ENCODE data around the gene SLC6A17. TPM values are rescaled to one million over a fixed set of nuclear protein-coding genes. Genes with fewer than 3 reads are reported as not detected.

SLC6A17 gene
- total and polyA plus RNA-seq, 12 donors, result 0.04 to 6.9 (median 1.4) TPM; not detected in 1

- H3K27ac ChIP-seq, result no peak overlapping the region
- no peak for DNase-seq
- 19 to 28% (median 23%) methylated on average over 9 to 12 of the region's 12 CpGs for WGBS, 4 donors
Observed at GRCh38 chr1:110120960-110121561, 29.2 kb upstream of the SLC6A17 start.

GRCh38 chr1:110123224-110123623, 27.1 kb upstream of the SLC6A17 start:
- TF ChIP-seq CTCF (IDR thresholded peaks at IDR 0.05) (no peak), POLR2A (IDR thresholded peaks at IDR 0.05) (no peak)
- no peaks in the 10 kb centered on the region for H3K4me1 ChIP-seq (replicated peaks in 1 of 2)
- 70 to 79% (median 77%) methylated on average over 2 to 3 of the region's 3 CpGs for WGBS, 4 donors

More at GRCh38 chr1:110120960-110121561, 29.2 kb upstream of the SLC6A17 start:
- Histone ChIP-seq H3K4me3 (no peak overlapping the region), H3K36me3 (replicated peaks in 1 of 2) (no peaks in the 10 kb centered on the region), H3K4me1 (replicated peaks in 1 of 2) (no peaks in the 10 kb centered on the region), H3K27me3 (no peaks in the 10 kb centered on the region), H3K9me3 (replicated peaks in 1 of 3) (no peaks in the 10 kb centered on the region)
- TF ChIP-seq POLR2A (IDR thresholded peaks at IDR 0.05) (no peak), CTCF (IDR thresholded peaks at IDR 0.05) (no peak)
- intact Hi-C loops (cut with DNase I), result no loop called here

GRCh38 chr1:110125810-110126209, 24.5 kb upstream of the SLC6A17 start:
- 91 to 98% (median 95%) methylated on average over 4 of the region's 4 CpGs for WGBS, 4 donors
- Histone ChIP-seq H3K4me1 (replicated peaks in 1 of 2) (no peaks in the 10 kb centered on the region), H3K9me3 (replicated peaks in 1 of 3) (no peaks in the 10 kb centered on the region), H3K4me3 (no peak overlapping the region), H3K36me3 (replicated peaks in 1 of 2) (no peaks in the 10 kb centered on the region), H3K27ac (no peak overlapping the region), H3K27me3 (peaks cover 5% of the 10 kb centered on the region)
- TF ChIP-seq CTCF (IDR thresholded peaks at IDR 0.05) (no peak), POLR2A (IDR thresholded peaks at IDR 0.05) (no peak)
- DNase-seq, result no peak
- intact Hi-C loops (cut with DNase I), result no loop called here

More at GRCh38 chr1:110123224-110123623, 27.1 kb upstream of the SLC6A17 start:
- Histone ChIP-seq H3K9me3 (replicated peaks in 1 of 3) (no peaks in the 10 kb centered on the region), H3K27ac (no peak overlapping the region), H3K36me3 (replicated peaks in 1 of 2) (no peaks in the 10 kb centered on the region), H3K27me3 (no peaks in the 10 kb centered on the region), H3K4me3 (no peak overlapping the region)
- intact Hi-C loops (cut with DNase I), result no loop called here
- DNase-seq, result no peak

- H3K4me1 ChIP-seq (replicated peaks in 1 of 2), result no peaks in the 10 kb centered on the region
- H3K27me3 ChIP-seq, result peaks cover 10% of the 10 kb centered on the region
- no peaks in the 10 kb centered on the region for H3K9me3 ChIP-seq (replicated peaks in 1 of 3)
- no peak overlapping the region for H3K27ac ChIP-seq
- H3K4me3 ChIP-seq, result no peak overlapping the region
- no peaks in the 10 kb centered on the region for H3K36me3 ChIP-seq (replicated peaks in 1 of 2)
- intact Hi-C loops (cut with DNase I), result no loop called here
- WGBS, 4 donors, result 0 to 6% (median 6%) methylated on average over 10 to 31 of the region's 31 CpGs
- no peak for DNase-seq
- TF ChIP-seq CTCF (IDR thresholded peaks at IDR 0.05) (no peak), POLR2A (IDR thresholded peaks at IDR 0.05) (no peak)
Observed at GRCh38 chr1:110130113-110130591, 20.1 kb upstream of the SLC6A17 start.

Data from adrenal gland (tissue), 12 donors.